Smooth muscle cell (in vitro differentiated cells): Measurements from ENCODE around the gene IREB2. TPM values are rescaled to one million over a fixed set of nuclear protein-coding genes. Genes with fewer than 3 reads are reported as not detected.

ENCODE experiments used
- DNase-seq: peaks from one replicate; lab custom pipeline; 2025; ENCODE audit not compliant: unreplicated experiment; lab: John Stamatoyannopoulos, UW
- H2AFZ ChIP-seq: fragments of 200-600 bp; sonication (generic); 2 replicates; pipeline ENCODE4 v1.6.0; 2016; ENCODE audit warnings: antibody characterized with exemption, low read depth, mild to moderate bottlenecking
- H3F3A ChIP-seq: fragments of 200-600 bp; sonication (generic); 2 replicates; pipeline ENCODE4 v1.6.0; 2017; ENCODE audit warnings: antibody characterized with exemption, low read depth
- H3K27ac ChIP-seq: fragments of 200-600 bp; sonication (generic); 2 replicates; pipeline ENCODE4 v1.5.1; 2016; ENCODE audit warnings: low read depth, mild to moderate bottlenecking
- H3K27me3 ChIP-seq: fragments of 200-600 bp; sonication (generic); 2 replicates; pipeline ENCODE4 v1.6.1; 2016; ENCODE audit warnings: low read depth, mild to moderate bottlenecking
- H3K36me3 ChIP-seq: fragments of 200-600 bp; sonication (generic); 2 replicates; pipeline ENCODE4 v1.5.1; 2016; ENCODE audit warnings: low read depth
- H3K4me1 ChIP-seq: fragments of 200-600 bp; sonication (generic); 2 replicates; pipeline ENCODE4 v1.5.1; 2016; ENCODE audit warnings: low read depth
- H3K4me2 ChIP-seq: fragments of 200-600 bp; sonication (generic); 2 replicates; pipeline ENCODE4 v1.6.0; 2016; ENCODE audit warnings: mild to moderate bottlenecking
- H3K4me3 ChIP-seq: fragments of 200-600 bp; sonication (generic); 2 replicates; pipeline ENCODE4 v1.5.1; 2016; ENCODE audit warnings: mild to moderate bottlenecking
- H3K79me2 ChIP-seq: fragments of 200-600 bp; sonication (generic); 2 replicates; pipeline ENCODE4 v1.6.0; 2016; ENCODE audit warnings: low read depth, mild to moderate bottlenecking
- H3K9ac ChIP-seq: fragments of 200-600 bp; sonication (generic); 2 replicates; pipeline ENCODE4 v1.6.0; 2016; ENCODE audit warnings: low read depth
- H3K9me3 ChIP-seq: fragments of 200-600 bp; sonication (generic); replicated peaks from 2 replicates; pipeline ENCODE4 v1.5.1; 2016; ENCODE audit warnings: low read depth
- H4K20me1 ChIP-seq: fragments of 200-600 bp; sonication (generic); 2 replicates; pipeline ENCODE4 v1.6.0; 2016; ENCODE audit warnings: low read depth
- WGBS: methylation state at CpG from one replicate; pipeline ENCODE4 v1.1.7; 2016; ENCODE audit warnings: low lambda C conversion rate; 5-methylcytosine and 5-hydroxymethylcytosine counted together
- polyA plus RNA-seq: library from polyadenylated mRNA; unstranded; fragments of >200 nt; fragmentation: Nextera tagmentation; extraction: Ambion mirVana; gene quantifications from 2 replicates; pipeline ENCODE4 v1.2.1, GENCODE V29; 2016
- total RNA-seq: library from RNA; depleted of rRNA; stranded (reverse); fragments of >200 nt; gene quantifications from 2 replicates; pipeline ENCODE4 v1.2.3, GENCODE V29; 2014
- TF ChIP-seq, protein P1 (sequence below): fragments of 200-600 bp; sonication (generic); IDR thresholded peaks from 2 replicates; pipeline ENCODE4 v1.5.1; 2017; ENCODE audit warnings: borderline replicate concordance, mild to moderate bottlenecking, antibody characterized with exemption; ENCODE audit not compliant: insufficient read depth, poor library complexity, severe bottlenecking

Gene IREB2
- total and polyA plus RNA-seq, 2 experiments from 2014 or later = 14.1 to 34.3 TPM

DNA sequence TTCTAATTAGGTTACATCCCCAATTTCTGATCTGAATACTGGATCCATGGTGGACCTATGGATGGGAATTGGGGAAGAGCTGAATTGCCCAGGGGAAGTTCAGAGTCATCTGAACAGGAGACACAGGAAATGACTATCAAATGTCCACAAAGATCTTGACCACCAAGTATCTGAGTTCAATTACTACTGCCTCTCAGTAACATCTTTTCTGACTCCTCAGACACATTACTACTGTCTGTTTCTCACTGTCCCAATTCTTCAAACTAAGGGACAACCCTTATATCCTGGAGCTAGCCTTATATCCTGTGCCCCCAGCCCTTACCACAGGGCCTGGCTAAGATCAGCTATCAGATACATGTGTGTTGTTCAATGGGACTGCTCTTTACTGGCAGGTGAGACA, 10.1 kb upstream of the IREB2 start:
- Histone ChIP-seq H3K27me3 (peaks cover 11% of the 10 kb centered on the region), H2AFZ (no peak overlapping the region), H3F3A (no peaks in the 10 kb centered on the region), H3K27ac (no peak overlapping the region), H4K20me1 (no peaks in the 10 kb centered on the region), H3K4me3 (no peak overlapping the region), H3K4me2 (no peak overlapping the region), H3K9me3 (no peaks in the 10 kb centered on the region), H3K36me3 (no peaks in the 10 kb centered on the region), H3K4me1 (no peaks in the 10 kb centered on the region), H3K9ac (no peak overlapping the region), H3K79me2 (no peaks in the 10 kb centered on the region)
- TF ChIP-seq, protein P1, sequence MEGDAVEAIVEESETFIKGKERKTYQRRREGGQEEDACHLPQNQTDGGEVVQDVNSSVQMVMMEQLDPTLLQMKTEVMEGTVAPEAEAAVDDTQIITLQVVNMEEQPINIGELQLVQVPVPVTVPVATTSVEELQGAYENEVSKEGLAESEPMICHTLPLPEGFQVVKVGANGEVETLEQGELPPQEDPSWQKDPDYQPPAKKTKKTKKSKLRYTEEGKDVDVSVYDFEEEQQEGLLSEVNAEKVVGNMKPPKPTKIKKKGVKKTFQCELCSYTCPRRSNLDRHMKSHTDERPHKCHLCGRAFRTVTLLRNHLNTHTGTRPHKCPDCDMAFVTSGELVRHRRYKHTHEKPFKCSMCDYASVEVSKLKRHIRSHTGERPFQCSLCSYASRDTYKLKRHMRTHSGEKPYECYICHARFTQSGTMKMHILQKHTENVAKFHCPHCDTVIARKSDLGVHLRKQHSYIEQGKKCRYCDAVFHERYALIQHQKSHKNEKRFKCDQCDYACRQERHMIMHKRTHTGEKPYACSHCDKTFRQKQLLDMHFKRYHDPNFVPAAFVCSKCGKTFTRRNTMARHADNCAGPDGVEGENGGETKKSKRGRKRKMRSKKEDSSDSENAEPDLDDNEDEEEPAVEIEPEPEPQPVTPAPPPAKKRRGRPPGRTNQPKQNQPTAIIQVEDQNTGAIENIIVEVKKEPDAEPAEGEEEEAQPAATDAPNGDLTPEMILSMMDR = no peak
- no peak for DNase-seq

- H3K27ac ChIP-seq = no peak overlapping the region
- H4K20me1 ChIP-seq = no peaks in the 10 kb centered on the region
- H2AFZ ChIP-seq = no peak overlapping the region
- WGBS = 84% methylated on average over 2 of the region's 2 CpGs
- H3K27me3 ChIP-seq = peaks cover 5% of the 10 kb centered on the region
- H3K9ac ChIP-seq = no peak overlapping the region
- no peak overlapping the region for H3K4me2 ChIP-seq
- no peaks in the 10 kb centered on the region for H3K36me3 ChIP-seq
- H3K9me3 ChIP-seq = no peaks in the 10 kb centered on the region
- DNase-seq = no peak
- no peaks in the 10 kb centered on the region for H3F3A ChIP-seq
- no peaks in the 10 kb centered on the region for H3K4me1 ChIP-seq
- H3K4me3 ChIP-seq = no peak overlapping the region
- TF ChIP-seq, protein P1 = no peak
- H3K79me2 ChIP-seq = no peaks in the 10 kb centered on the region
These were observed 8.5 kb upstream of the IREB2 start for GRCh38 chr15:78429477-78429876.

DNA sequence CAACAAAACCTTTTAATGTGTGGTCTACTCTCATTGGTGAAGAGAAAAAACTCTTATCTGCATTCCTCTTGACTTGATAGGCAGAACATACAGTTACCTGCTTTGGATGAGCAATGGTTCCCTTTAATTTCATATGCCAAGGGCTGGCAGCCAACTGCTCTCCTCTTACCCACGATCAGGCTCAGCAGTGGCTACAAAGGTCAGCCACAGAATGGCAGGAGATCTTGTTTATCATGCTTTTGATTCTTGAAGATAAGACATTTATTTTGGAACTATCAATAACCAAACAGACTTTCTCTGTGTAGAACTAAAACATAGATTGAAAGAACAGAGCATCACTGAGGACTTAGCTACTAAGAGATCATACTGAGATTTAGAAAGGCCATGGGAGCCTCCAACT, 6.1 kb upstream of the IREB2 start:
- Histone ChIP-seq H3K79me2 (no peaks in the 10 kb centered on the region), H3F3A (peaks cover 5% of the 10 kb centered on the region), H3K4me2 (no peak overlapping the region), H3K4me1 (no peaks in the 10 kb centered on the region), H3K9ac (no peak overlapping the region), H2AFZ (no peak overlapping the region), H4K20me1 (no peaks in the 10 kb centered on the region), H3K36me3 (no peaks in the 10 kb centered on the region), H3K4me3 (no peak overlapping the region), H3K27me3 (no peaks in the 10 kb centered on the region), H3K9me3 (no peaks in the 10 kb centered on the region), H3K27ac (no peak overlapping the region)
- TF ChIP-seq, protein P1 = no peak
- WGBS = 0% methylated on average over 1 of the region's 1 CpG
- DNase-seq = no peak

- WGBS = 96% methylated on average over 1 of the region's 1 CpG
- no peak overlapping the region for H2AFZ ChIP-seq
- no peak overlapping the region for H3K9ac ChIP-seq
These were observed 5.4 kb upstream of the IREB2 start for GRCh38 chr15:78432664-78433063.

More at GRCh38 chr15:78432664-78433063, 5.4 kb upstream of the IREB2 start:
- H3K4me1 ChIP-seq = no peaks in the 10 kb centered on the region
- no peaks in the 10 kb centered on the region for H4K20me1 ChIP-seq
- H3K4me3 ChIP-seq = no peak overlapping the region
- H3K9me3 ChIP-seq = no peaks in the 10 kb centered on the region
- H3K27me3 ChIP-seq = no peaks in the 10 kb centered on the region
- no peaks in the 10 kb centered on the region for H3K79me2 ChIP-seq
- DNase-seq = no peak
- TF ChIP-seq, protein P1 = no peak
- no peak overlapping the region for H3K4me2 ChIP-seq
- H3F3A ChIP-seq = peaks cover 8% of the 10 kb centered on the region
- no peaks in the 10 kb centered on the region for H3K36me3 ChIP-seq
- no peak overlapping the region for H3K27ac ChIP-seq
